Suppressor macrophage treated with lipopolysaccharide for 1 hour (primary cell): ENCODE measurements around the gene STAG2.

Experiments
- DNase-seq, 3 donors: peaks; one replicate each; pipeline ENCODE4 v3.0.0-alpha.2; 2020 to 2022

STAG2 gene

DNA sequence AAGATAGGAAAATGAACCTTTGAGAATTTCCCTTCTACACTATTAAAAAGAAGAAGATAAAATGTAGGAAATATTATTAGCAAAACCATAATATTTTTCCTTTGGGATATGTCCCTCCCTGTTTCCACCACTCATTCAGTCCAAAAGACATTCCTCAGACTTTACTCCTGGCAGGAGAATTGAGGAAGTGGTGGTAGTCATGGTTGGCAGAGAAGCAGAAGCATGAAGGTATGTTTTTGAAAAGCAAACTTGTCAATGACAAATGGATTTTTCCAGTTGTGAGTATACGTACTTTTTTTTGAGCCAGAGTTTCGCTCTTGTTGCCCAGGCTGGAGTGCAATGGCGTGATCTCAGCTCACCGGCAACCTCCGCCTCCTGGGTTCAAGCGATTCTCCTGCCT lies 13.7 kb downstream of the STAG2 start:
- DNase-seq = peak in 2 of 3 donors; percentile 27 to 62

GRCh38 chrX:123976706-123977316 lies 15.3 kb downstream of the STAG2 start:
- DNase-seq = peak; percentile 49 to 70 (median 58)

DNA sequence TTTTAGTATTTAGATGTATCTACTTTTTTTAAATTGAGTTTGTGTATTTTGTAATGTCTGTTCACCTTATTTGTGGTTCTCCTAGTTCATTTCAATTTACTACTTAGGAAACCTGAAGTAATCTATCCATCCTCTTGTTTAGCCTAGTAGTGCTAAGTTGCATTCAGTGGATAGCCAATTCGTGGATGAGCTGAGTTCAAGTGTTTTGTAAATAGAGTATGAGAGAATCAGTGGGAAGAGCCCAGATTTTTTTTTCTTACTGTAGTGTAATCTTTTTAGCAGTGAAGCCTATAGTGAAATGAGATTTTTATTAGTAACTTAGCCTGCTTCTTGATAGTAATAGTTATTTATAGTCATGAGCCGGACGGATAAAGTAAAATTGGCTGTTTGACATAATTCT lies 21.7 kb downstream of the STAG2 start:
- DNase-seq = no peak

GRCh38 chrX:123986377-123986776 lies 24.9 kb downstream of the STAG2 start:
- no peak for DNase-seq

DNA sequence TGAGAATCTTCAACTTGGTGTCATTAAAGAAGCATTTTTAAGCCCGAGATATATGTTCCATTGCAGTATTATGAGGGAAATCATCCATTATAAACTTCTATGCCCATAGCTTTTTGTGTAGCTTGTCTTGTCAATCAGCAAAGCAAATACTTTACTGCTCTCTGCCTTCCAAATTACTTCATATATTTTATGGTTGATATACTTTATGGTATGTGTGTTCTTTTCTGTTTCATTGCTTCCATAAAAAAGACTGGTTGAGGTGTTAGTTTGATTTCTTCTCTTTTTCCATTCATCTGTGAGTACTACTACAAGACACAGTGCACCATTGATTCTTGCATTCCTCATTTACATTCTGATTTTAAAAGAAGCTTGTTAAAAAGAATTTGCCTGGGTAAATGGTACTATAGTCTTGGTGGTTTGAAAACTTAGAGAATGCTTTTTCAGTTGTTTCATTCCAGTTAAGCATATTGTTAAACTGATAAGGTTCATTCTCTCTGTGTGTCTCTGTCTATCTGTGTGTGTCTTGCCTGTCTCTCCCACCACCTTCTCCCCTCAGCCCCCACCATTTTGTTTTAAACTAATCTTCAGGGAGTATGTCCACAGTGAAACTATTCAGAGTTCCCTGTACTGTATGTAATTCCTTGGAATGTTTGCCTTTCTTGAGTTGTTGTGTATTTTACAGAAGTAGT lies 27.1 kb downstream of the STAG2 start:
- no peak for DNase-seq

GRCh38 chrX:123989235-123989634 lies 27.7 kb downstream of the STAG2 start:
- DNase-seq = no peak

DNA sequence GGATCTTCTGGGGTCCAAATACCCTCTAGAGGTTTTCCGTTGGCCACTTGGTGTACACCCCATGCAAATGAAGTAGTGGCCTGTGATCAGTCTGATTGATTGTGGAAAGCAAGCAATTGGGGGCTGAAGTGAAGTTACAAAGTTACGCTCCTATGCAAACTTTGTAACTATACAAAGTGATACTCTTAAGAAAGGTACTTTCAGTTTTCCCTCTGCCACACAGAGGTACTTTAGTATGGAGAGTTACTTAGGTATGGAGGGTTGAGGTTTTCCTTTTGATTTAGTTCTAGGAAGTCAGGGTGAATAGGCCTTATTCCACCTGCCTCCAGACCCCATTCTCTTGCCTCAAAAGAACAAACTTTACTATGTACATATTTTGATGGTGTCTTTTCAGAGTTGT lies 28.7 kb downstream of the STAG2 start:
- DNase-seq = no peak

- DNase-seq = no peak
These were observed 29.1 kb downstream of the STAG2 start for GRCh38 chrX:123990602-123991001.

DNA sequence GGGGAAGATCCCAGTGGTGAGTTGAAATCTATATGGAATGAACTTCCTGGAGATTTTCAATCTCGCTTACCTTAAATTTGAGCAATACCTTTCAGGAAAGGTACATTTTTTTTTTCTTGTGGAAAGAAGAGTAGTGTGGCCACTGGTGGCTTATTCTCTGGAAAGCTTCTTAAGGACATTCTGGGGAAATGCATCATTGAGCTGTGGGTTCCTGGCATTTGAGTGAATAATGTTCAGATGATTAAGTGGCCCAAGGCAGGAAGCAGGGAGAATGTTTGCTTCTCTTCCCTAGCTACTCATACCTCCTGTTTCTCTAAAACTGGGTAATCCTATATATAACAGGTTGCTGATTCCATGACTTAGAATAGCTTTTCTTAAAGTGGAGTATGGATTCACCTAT lies 31.8 kb downstream of the STAG2 start:
- DNase-seq = peak in 2 of 3 donors; percentile 52 to 68

GRCh38 chrX:123993904-123994635 lies 32.6 kb downstream of the STAG2 start:
- no peak for DNase-seq

DNA sequence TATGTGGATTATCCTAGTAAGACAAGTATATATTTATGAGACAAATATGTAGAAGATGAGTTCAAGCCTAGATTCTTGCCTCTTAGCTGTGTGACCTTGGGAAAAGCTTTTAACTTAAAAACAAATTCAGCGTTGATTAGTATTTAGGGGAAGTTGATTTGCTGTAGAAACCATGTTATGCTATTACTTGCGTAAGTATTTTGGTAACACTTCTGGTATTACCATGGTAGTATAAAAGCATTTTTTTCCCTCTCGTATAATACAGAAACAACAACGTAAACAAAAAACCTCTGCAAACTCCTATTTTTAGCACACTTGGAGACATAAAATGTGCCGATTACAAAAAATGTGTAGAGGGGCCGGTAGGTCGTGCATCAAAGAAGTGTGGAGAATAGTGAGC lies 33.2 kb downstream of the STAG2 start:
- DNase-seq = peak in 2 of 3 donors; percentile 38 to 43

DNA sequence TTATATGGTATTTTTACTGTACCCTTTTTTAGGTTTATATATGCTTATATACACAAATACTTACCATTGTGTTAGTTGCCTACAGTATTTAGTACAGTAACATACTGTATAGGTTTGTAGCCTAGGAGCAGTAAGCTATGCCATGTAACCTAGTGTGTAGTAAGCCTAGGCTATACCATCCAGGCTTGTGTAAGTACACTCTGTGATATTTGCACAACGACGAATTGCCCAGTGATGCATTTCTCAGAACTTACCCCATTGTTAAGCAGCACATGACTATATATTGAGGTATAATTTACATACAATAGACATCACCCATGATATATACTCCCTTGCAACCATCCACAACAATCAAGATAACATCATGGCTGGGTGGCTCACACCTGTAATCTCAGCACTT lies 40.1 kb downstream of the STAG2 start:
- DNase-seq = no peak

GRCh38 chrX:124005228-124005627 lies 43.7 kb downstream of the STAG2 start:
- no peak for DNase-seq

DNA sequence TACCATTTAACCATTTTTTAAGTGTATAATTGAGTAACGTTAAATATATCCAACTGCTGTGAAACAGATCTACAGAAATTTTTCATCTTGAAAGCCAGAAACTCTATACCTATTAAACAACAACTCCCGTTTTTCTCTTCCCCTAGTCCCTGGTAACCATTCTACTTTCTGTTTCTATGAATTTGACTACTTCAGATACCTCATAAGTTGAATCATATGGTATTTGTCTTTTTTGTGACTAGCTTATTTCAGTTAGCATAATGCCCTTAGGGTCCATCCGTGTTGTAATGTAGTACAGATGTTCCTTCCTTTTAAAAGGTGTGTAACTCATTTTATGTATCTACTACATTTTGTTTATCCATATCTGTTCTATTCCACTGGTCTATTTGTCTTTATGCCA lies 48.7 kb downstream of the STAG2 start:
- peak in 1 of 3 donors; percentile 31 for DNase-seq

- peak; percentile 11 to 48 (median 48) for DNase-seq
These were observed 49.1 kb downstream of the STAG2 start for GRCh38 chrX:124010566-124010965.

- no peak for DNase-seq
These were observed 54.2 kb downstream of the STAG2 start for GRCh38 chrX:124015721-124016120.

- DNase-seq = no peak
These were observed 55.3 kb downstream of the STAG2 start for GRCh38 chrX:124016825-124017224.

DNA sequence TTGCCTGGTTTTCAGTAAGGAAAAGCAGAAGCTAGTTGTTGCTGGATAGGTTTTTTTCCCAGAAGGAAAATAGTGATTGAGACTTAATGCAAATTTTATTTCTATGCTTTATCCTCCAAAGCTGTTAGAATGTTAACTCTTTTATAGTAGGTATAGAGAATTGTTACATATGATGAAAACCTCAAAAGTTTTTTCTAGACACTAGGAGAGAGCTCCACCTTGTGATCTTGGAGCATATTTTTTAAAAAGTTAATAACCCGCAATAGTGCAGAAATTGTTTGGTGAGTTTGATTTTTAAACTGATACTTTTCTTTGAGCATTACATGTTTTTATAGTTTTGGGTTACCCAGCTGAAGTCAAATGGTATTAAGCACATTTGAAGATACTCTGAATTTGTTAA lies 56.5 kb downstream of the STAG2 start:
- no peak for DNase-seq

- DNase-seq = no peak
These were observed 62.3 kb downstream of the STAG2 start for GRCh38 chrX:124023838-124024238.

DNA sequence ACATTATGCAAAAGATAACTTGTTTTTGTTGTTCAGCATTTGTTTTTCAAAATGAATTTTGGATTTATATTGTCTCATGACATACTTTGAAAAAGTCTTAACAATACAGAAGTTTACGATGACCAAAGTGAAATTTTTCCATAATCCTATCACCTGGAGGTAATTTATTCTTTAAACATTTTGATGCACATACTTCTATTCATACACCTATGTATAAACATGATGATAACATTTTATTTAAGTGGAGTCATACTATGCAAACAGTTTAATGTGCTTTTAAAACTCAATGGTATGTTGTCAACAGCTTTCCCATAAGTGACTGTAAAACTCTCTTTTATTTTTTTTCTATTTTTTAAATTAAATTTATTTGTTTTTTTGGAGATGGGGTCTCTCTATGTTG lies 65.0 kb downstream of the STAG2 start:
- DNase-seq = no peak

DNA sequence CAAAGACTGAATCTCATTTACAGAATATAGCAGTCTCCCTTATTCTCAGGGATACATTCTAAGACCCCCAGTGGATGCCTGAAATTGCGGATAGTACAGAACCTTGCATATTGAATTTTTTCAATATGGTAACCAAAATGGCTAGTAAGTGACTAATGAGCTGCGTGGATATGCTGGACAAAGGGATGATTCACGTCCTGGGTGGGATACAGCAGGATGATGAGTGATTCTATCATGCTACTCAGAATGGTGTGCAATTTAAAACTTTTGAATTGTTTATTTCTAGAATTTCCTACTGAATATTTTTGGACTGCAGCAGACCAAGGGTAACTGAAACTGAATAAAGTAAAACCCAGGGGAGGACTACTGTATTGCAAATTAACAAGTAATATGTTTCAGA lies 66.7 kb downstream of the STAG2 start:
- DNase-seq = peak; percentile 4 to 35 (median 35)

- no peak for DNase-seq
These were observed 69.0 kb downstream of the STAG2 start for GRCh38 chrX:124030520-124030919.

GRCh38 chrX:124033821-124034220 lies 72.3 kb downstream of the STAG2 start:
- DNase-seq = peak in 1 of 3 donors; percentile 22

DNA sequence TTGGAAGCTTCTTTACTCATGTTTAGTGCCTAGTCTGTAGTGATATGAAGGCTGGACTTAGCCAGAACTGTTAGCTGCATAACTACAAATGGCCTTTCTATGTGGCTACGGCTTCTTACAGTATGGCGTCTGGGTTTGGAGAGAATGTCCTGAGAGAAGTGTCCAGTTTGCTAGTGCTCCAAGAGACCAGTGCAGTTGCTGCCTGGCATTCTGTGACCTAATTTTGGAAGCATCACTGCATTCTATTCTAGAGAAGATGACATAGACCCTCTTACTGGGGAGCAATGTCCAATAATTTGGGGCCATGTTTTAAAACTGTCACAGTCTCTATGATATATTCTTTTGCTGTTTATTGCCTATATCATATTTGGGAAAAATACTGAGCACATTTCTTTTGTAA lies 74.2 kb downstream of the STAG2 start:
- no peak for DNase-seq
